Neural progenitor cell (in vitro differentiated cells): ENCODE results near the gene ABCC1.

Source experiments
- EZH2 ChIP-seq: fragments of 200-600 bp; sonication (generic); IDR thresholded peaks from 2 replicates; pipeline ENCODE4 v1.6.1; 2017; ENCODE audit warnings: antibody characterized with exemption, mild to moderate bottlenecking, moderate library complexity
- EZH2phosphoT487 ChIP-seq: fragments of 200-600 bp; sonication (generic); IDR thresholded peaks from 2 replicates; pipeline ENCODE4 v1.6.1; 2017; ENCODE audit warnings: antibody characterized with exemption
- TF ChIP-seq, protein P1 (sequence below): fragments of 200-600 bp; sonication (generic); IDR thresholded peaks from 2 replicates; pipeline ENCODE4 v1.5.1; 2017; ENCODE audit warnings: antibody characterized with exemption, mild to moderate bottlenecking

DNA sequence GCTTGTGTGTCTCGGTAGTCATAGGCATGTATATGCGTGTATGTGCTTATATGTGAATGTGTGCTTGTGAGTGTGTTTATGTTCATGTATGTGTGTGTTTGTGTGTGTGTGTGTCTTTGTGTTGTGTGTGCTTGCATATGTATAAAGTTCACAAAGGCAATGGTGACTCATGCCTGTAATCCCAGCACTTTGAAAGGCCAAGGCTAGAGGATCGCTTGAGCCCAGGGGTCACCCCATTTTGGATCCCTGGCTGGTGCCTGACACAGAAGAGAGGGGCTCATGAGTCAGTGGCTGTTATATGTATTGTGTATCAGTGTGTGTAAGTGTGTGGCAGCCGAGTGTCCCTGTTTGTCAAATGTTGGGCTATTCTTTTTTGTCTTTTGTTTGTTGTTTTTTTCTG, 69.3 kb downstream of the ABCC1 start:
- TF ChIP-seq, protein P1, sequence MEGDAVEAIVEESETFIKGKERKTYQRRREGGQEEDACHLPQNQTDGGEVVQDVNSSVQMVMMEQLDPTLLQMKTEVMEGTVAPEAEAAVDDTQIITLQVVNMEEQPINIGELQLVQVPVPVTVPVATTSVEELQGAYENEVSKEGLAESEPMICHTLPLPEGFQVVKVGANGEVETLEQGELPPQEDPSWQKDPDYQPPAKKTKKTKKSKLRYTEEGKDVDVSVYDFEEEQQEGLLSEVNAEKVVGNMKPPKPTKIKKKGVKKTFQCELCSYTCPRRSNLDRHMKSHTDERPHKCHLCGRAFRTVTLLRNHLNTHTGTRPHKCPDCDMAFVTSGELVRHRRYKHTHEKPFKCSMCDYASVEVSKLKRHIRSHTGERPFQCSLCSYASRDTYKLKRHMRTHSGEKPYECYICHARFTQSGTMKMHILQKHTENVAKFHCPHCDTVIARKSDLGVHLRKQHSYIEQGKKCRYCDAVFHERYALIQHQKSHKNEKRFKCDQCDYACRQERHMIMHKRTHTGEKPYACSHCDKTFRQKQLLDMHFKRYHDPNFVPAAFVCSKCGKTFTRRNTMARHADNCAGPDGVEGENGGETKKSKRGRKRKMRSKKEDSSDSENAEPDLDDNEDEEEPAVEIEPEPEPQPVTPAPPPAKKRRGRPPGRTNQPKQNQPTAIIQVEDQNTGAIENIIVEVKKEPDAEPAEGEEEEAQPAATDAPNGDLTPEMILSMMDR: no peak
- no peak for TF ChIP-seq EZH2
- no peak for TF ChIP-seq EZH2phosphoT487
